Measurements from ENCODE around the gene BTG4.

DNA sequence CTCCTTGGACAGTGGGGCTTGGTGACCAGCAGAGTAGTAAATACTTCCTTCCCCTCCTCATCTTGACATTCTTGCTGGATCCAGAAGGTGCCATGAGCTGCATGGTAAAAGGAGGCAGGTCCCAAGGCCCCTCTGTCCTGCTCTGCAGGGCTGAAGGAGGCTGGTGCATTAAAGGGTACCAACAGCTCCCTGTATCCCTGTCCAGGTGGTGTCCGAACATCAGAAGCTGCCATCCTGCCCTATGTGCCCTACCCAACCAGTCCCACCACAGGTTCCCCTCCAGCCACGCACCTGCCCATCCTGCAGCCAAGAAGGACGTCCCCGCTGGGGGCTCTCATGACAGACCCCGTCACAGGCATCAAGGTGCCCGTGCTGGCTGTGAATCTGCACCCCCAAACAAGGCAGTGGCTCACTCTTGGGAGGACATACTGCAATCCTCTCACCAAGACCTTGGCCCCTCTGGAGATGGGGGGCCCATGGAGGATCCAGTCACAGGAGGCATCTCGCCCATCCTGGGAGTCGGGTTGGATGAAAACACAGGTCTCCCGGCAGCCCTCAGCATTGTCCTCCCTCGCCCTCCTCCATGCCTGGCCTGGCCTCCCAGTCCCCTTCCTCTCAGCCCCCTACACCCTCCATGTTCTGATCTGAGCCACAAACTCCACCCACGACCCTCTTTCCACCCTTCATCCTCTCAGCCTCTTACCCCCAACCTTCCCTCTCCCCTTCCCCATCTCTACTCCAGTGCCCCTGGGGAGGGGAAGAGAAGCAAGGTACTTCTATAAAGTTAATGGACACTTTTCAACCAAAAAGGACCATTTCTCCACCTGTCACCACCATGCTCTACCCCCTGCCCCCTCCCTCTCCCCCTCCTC lies 55.1 kb downstream of the BTG4 start:
- TF ChIP-seq, protein P1, sequence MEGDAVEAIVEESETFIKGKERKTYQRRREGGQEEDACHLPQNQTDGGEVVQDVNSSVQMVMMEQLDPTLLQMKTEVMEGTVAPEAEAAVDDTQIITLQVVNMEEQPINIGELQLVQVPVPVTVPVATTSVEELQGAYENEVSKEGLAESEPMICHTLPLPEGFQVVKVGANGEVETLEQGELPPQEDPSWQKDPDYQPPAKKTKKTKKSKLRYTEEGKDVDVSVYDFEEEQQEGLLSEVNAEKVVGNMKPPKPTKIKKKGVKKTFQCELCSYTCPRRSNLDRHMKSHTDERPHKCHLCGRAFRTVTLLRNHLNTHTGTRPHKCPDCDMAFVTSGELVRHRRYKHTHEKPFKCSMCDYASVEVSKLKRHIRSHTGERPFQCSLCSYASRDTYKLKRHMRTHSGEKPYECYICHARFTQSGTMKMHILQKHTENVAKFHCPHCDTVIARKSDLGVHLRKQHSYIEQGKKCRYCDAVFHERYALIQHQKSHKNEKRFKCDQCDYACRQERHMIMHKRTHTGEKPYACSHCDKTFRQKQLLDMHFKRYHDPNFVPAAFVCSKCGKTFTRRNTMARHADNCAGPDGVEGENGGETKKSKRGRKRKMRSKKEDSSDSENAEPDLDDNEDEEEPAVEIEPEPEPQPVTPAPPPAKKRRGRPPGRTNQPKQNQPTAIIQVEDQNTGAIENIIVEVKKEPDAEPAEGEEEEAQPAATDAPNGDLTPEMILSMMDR (IDR thresholded peaks at IDR 0.05; ENCODE audit: low read depth, low read length): no peak
- no peak for TF ChIP-seq EZH2phosphoT487 (IDR thresholded peaks at IDR 0.05; ENCODE audit: low read depth)
